ENCODE results near the gene RALGPS2.

Gene RALGPS2

GRCh38 chr1:178792394-178792793, 67.3 kb downstream of the RALGPS2 start:
- TF ChIP-seq GATA2 (IDR thresholded peaks at IDR 0.05; ENCODE audit: low read depth, low read length) = no peak
- no peak for TF ChIP-seq GATA3 (IDR thresholded peaks at IDR 0.05; ENCODE audit: low read depth, low read length)

GRCh38 chr1:178796013-178796412, 71.0 kb downstream of the RALGPS2 start:
- no peak for TF ChIP-seq GATA2 (IDR thresholded peaks at IDR 0.05; ENCODE audit: low read depth, low read length)
- no peak for TF ChIP-seq GATA3 (IDR thresholded peaks at IDR 0.05; ENCODE audit: low read depth, low read length)

GRCh38 chr1:178797590-178797989, 72.5 kb downstream of the RALGPS2 start:
- TF ChIP-seq GATA2 (IDR thresholded peaks at IDR 0.05; ENCODE audit: low read depth, low read length) (no peak), GATA3 (IDR thresholded peaks at IDR 0.05; ENCODE audit: low read depth, low read length) (no peak)

- no peak for TF ChIP-seq GATA2 (IDR thresholded peaks at IDR 0.05; ENCODE audit: low read depth, low read length)
- no peak for TF ChIP-seq GATA3 (IDR thresholded peaks at IDR 0.05; ENCODE audit: low read depth, low read length)
Observed at GRCh38 chr1:178798232-178798861, 73.3 kb downstream of the RALGPS2 start.

GRCh38 chr1:178802873-178803272, 77.8 kb downstream of the RALGPS2 start:
- TF ChIP-seq GATA2 (IDR thresholded peaks at IDR 0.05; ENCODE audit: low read depth, low read length) = no peak
- no peak for TF ChIP-seq GATA3 (IDR thresholded peaks at IDR 0.05; ENCODE audit: low read depth, low read length)

GRCh38 chr1:178806665-178807300, 81.7 kb downstream of the RALGPS2 start:
- TF ChIP-seq GATA3 (IDR thresholded peaks at IDR 0.05; ENCODE audit: low read depth, low read length) = no peak
- TF ChIP-seq GATA2 (IDR thresholded peaks at IDR 0.05; ENCODE audit: low read depth, low read length) = no peak

- TF ChIP-seq GATA3 (IDR thresholded peaks at IDR 0.05; ENCODE audit: low read depth, low read length) (no peak), GATA2 (IDR thresholded peaks at IDR 0.05; ENCODE audit: low read depth, low read length) (no peak)
Observed at GRCh38 chr1:178808529-178808928, 83.5 kb downstream of the RALGPS2 start.

- TF ChIP-seq GATA3 (IDR thresholded peaks at IDR 0.05; ENCODE audit: low read depth, low read length) (no peak), GATA2 (IDR thresholded peaks at IDR 0.05; ENCODE audit: low read depth, low read length) (no peak)
Observed at GRCh38 chr1:178810585-178810984, 85.5 kb downstream of the RALGPS2 start.

- TF ChIP-seq GATA2 (IDR thresholded peaks at IDR 0.05; ENCODE audit: low read depth, low read length) (no peak), GATA3 (IDR thresholded peaks at IDR 0.05; ENCODE audit: low read depth, low read length) (no peak)
Observed at GRCh38 chr1:178818416-178818815, 93.4 kb downstream of the RALGPS2 start.

- TF ChIP-seq GATA3 (IDR thresholded peaks at IDR 0.05; ENCODE audit: low read depth, low read length) = no peak
- no peak for TF ChIP-seq GATA2 (IDR thresholded peaks at IDR 0.05; ENCODE audit: low read depth, low read length)
Observed at GRCh38 chr1:178819123-178819522, 94.1 kb downstream of the RALGPS2 start.

GRCh38 chr1:178821134-178821866, 96.3 kb downstream of the RALGPS2 start:
- TF ChIP-seq GATA3 (IDR thresholded peaks at IDR 0.05; ENCODE audit: low read depth, low read length) (no peak), GATA2 (IDR thresholded peaks at IDR 0.05; ENCODE audit: low read depth, low read length) (no peak)

- TF ChIP-seq GATA3 (IDR thresholded peaks at IDR 0.05; ENCODE audit: low read depth, low read length) (no peak), GATA2 (IDR thresholded peaks at IDR 0.05; ENCODE audit: low read depth, low read length) (no peak)
Observed at GRCh38 chr1:178825167-178825566, 100.1 kb downstream of the RALGPS2 start.

- TF ChIP-seq GATA2 (IDR thresholded peaks at IDR 0.05; ENCODE audit: low read depth, low read length) (no peak), GATA3 (IDR thresholded peaks at IDR 0.05; ENCODE audit: low read depth, low read length) (no peak)
Observed at GRCh38 chr1:178844436-178844835, 119.4 kb downstream of the RALGPS2 start.

GRCh38 chr1:178846306-178846705, 121.3 kb downstream of the RALGPS2 start:
- TF ChIP-seq GATA2 (IDR thresholded peaks at IDR 0.05; ENCODE audit: low read depth, low read length) (no peak), GATA3 (IDR thresholded peaks at IDR 0.05; ENCODE audit: low read depth, low read length) (no peak)

GRCh38 chr1:178847396-178847849, 122.4 kb downstream of the RALGPS2 start:
- TF ChIP-seq GATA3 (IDR thresholded peaks at IDR 0.05; ENCODE audit: low read depth, low read length) = no peak
- TF ChIP-seq GATA2 (IDR thresholded peaks at IDR 0.05; ENCODE audit: low read depth, low read length) = no peak

Measured in SH-SY5Y (cell line).